IPS-15b (cell line): Measurements from ENCODE around the gene DEK.
"Not testable (repeated sequence)": the region's sequence is repeated elsewhere in the genome, so short reads cannot be mapped to it uniquely, and the experiment has no call there.

Source experiments
- H3K27me3 ChIP-seq: one replicate; pipeline ENCODE4 v1.6.1; 2013; ENCODE audit warnings: low read length; ENCODE audit not compliant: control insufficient read depth, insufficient read depth
- H3K36me3 ChIP-seq: one replicate; pipeline ENCODE4 v1.6.1; 2013; ENCODE audit warnings: low read length; ENCODE audit not compliant: control insufficient read depth, insufficient read depth
- H3K4me1 ChIP-seq: one replicate; pipeline ENCODE4 v1.6.1; 2013; ENCODE audit warnings: mild to moderate bottlenecking, low read length; ENCODE audit not compliant: control insufficient read depth, insufficient read depth
- H3K4me3 ChIP-seq: one replicate; pipeline ENCODE4 v1.5.1; 2013; ENCODE audit warnings: low read depth, low read length
- H3K9ac ChIP-seq: one replicate; pipeline ENCODE4 v1.6.1; 2013; ENCODE audit warnings: low read depth, mild to moderate bottlenecking, low read length
- H3K9me3 ChIP-seq: one replicate; pipeline ENCODE4 v1.6.1; 2013; ENCODE audit warnings: mild to moderate bottlenecking, low read length; ENCODE audit not compliant: control insufficient read depth, insufficient read depth

Gene DEK

GRCh38 chr6:18264219-18264922 is at the start of gene DEK:
TSS of gene DEK (minus strand) at chr6:18264530. CDS start at chr6:18263987, 543 bp downstream.
- peaks cover 8% of the 10 kb centered on the region for H3K27me3 ChIP-seq
- no peaks in the 10 kb centered on the region for H3K9me3 ChIP-seq
- peaks cover 3% of the 10 kb centered on the region for H3K36me3 ChIP-seq
- H3K4me1 ChIP-seq = peaks cover 10% of the 10 kb centered on the region
- peak within 1 kb of the TSS; percentile 80 for H3K4me3 ChIP-seq
- peak within 1 kb of the TSS; percentile 87 for H3K9ac ChIP-seq

DNA sequence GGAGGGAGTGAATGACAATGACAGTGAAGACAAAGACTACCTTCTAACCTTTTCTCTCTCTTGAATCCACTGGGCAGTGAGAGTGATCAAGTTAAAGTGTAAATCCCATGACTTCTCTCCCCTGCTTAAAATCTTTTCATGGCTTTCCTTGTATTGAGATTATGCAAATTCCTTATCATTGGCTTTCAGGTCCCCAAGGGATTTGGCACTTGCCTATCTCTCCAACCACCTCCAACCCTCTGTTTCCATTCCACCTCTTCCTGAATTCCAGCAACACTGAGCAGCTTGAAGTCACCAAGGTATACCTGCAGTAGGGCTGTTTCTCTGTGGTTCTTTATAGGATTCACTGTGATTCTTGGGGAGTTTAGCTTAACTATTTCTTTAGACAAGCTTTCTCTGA is 48.0 kb upstream of the DEK start:
- Histone ChIP-seq H3K9ac (no peak overlapping the region), H3K27me3 (no peaks in the 10 kb centered on the region), H3K4me1 (peaks cover under 1% of the 10 kb centered on the region), H3K9me3 (peaks cover 5% of the 10 kb centered on the region), H3K36me3 (no peaks in the 10 kb centered on the region), H3K4me3 (no peak overlapping the region)

- not testable (repeated sequence) for H3K9ac ChIP-seq, H3K9me3 ChIP-seq, H3K27me3 ChIP-seq, H3K4me3 ChIP-seq, H3K4me1 ChIP-seq, H3K36me3 ChIP-seq
These were observed 45.7 kb upstream of the DEK start for GRCh38 chr6:18310010-18310409.

- H3K9me3 ChIP-seq = peaks cover 5% of the 10 kb centered on the region
- no peak overlapping the region for H3K4me3 ChIP-seq
- no peaks in the 10 kb centered on the region for H3K27me3 ChIP-seq
- H3K4me1 ChIP-seq = peaks cover 7% of the 10 kb centered on the region
- H3K9ac ChIP-seq = no peak overlapping the region
- H3K36me3 ChIP-seq = no peaks in the 10 kb centered on the region
These were observed 44.7 kb upstream of the DEK start for GRCh38 chr6:18309046-18309445.

GRCh38 chr6:18308070-18308735 is 43.9 kb upstream of the DEK start:
- Histone ChIP-seq H3K4me3 (no peak overlapping the region), H3K9ac (no peak overlapping the region), H3K4me1 (peaks cover 7% of the 10 kb centered on the region), H3K27me3 (no peaks in the 10 kb centered on the region), H3K36me3 (no peaks in the 10 kb centered on the region), H3K9me3 (peaks cover 5% of the 10 kb centered on the region)

GRCh38 chr6:18306977-18307376 is 42.6 kb upstream of the DEK start:
- H3K9me3 ChIP-seq = peaks cover 5% of the 10 kb centered on the region
- no peak overlapping the region for H3K4me3 ChIP-seq

DNA sequence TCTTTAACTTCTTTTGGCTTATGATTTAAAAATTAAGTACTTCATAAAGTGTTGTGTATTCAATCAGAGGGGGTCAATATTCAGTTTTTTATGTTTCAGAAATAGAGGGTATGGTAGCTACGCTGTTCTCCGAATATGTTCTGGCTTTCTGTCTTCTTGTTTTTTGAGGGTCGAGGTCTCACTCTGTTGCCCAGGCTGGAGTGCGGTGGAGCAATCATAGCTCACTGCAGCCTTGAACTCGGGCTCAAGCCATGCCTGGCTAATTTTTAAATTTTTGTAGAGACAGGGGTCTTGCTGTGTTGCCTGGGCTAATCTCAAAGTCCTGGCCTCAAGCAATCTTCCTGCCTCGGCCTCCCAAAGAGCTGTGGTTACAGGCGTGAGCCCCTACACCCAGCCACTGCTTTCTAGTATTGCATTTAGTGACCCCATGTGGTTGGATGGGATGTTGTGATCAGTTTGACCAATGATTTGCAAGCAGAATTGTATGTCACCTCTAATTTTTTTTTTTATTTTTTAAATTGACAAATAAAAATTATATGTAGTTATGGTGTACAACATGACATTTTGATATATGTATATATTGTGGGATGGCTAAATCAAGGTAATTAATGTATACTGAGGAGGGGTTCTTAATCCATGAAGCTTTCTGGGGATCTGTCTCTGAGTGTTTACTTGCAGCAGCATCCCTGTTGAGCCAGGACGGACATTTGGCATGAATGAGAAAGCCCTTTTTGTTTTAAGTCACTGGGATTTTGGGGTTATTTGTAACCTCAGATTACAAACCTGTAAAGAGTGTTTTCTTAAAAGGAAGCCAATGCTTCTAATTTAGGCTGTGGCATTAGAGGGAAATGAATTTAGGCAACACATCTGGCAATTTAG is 38.5 kb upstream of the DEK start:
- no peaks in the 10 kb centered on the region for H3K9me3 ChIP-seq
- no peaks in the 10 kb centered on the region for H3K36me3 ChIP-seq
- no peak overlapping the region for H3K4me3 ChIP-seq
- no peaks in the 10 kb centered on the region for H3K27me3 ChIP-seq
- H3K4me1 ChIP-seq = peaks cover 7% of the 10 kb centered on the region
- H3K9ac ChIP-seq = no peak overlapping the region

More at GRCh38 chr6:18306977-18307376, 42.6 kb upstream of the DEK start:
- Histone ChIP-seq H3K27me3 (no peaks in the 10 kb centered on the region), H3K36me3 (no peaks in the 10 kb centered on the region), H3K4me1 (peaks cover 7% of the 10 kb centered on the region), H3K9ac (no peak overlapping the region)

- Histone ChIP-seq H3K9me3 (no peaks in the 10 kb centered on the region), H3K4me3 (no peak overlapping the region), H3K36me3 (no peaks in the 10 kb centered on the region), H3K9ac (no peak overlapping the region), H3K27me3 (no peaks in the 10 kb centered on the region), H3K4me1 (peaks cover 3% of the 10 kb centered on the region)
These were observed 29.0 kb upstream of the DEK start for GRCh38 chr6:18293076-18293904.

GRCh38 chr6:18289283-18289682 is 25.0 kb upstream of the DEK start:
- no peaks in the 10 kb centered on the region for H3K36me3 ChIP-seq
- H3K9me3 ChIP-seq = no peaks in the 10 kb centered on the region
- H3K4me3 ChIP-seq = no peak overlapping the region
- H3K4me1 ChIP-seq = no peaks in the 10 kb centered on the region
- H3K9ac ChIP-seq = no peak overlapping the region
- no peaks in the 10 kb centered on the region for H3K27me3 ChIP-seq

DNA sequence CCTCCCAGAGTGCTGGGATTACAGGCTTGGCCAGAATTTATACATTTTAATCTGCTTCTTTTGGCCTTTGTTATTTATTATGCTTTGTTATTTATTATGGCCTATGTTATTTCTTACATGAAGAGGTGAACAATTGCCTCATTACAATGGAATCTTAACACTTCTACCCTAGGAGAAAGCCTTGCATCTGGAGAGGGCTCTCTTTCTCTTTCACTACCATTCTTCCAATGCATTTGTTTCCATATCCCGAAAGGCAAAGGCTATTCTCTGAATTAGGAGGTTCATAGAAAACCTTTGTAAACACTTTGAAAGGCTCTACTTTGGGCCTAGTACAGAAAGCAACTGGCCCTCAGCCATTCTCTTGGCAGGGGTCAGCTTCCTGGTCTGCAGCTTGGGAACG is 19.9 kb upstream of the DEK start:
- Histone ChIP-seq H3K36me3 (no peaks in the 10 kb centered on the region), H3K4me3 (no peak overlapping the region), H3K9ac (no peak overlapping the region), H3K9me3 (no peaks in the 10 kb centered on the region), H3K27me3 (peaks cover 5% of the 10 kb centered on the region), H3K4me1 (no peaks in the 10 kb centered on the region)

DNA sequence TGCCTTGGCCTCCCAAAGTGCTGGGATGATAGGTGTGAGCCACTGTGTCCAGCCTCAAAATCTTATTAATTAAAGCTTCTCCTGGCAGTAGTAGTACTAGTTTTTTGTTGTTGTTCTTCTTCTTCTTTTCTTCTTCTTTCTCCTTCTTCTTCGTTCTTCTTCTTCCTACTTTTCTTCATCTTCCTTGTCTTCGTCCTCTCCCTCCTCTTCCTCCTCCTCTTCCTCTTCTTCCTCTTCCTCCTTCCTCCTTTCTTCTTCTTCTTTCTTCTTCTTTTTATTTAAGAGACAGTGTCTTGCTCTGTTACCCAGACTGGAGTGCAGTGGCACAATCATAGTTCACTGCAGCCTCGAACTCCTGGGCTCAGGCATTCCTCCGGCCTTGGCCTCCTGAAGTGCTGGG is 17.2 kb upstream of the DEK start:
- Histone ChIP-seq H3K9me3 (no peaks in the 10 kb centered on the region), H3K27me3 (peaks cover 30% of the 10 kb centered on the region), H3K4me3 (no peak overlapping the region)

More for the DNA sequence above, 17.2 kb upstream of the DEK start:
- Histone ChIP-seq H3K36me3 (no peaks in the 10 kb centered on the region), H3K4me1 (no peaks in the 10 kb centered on the region), H3K9ac (no peak overlapping the region)
